ENCODE data around the gene CRIM1. TPM values are rescaled to one million over a fixed set of nuclear protein-coding genes. Genes with fewer than 3 reads are reported as not detected.

Gene CRIM1
- total RNA-seq, 1 experiment from 2014 or later = 24.1 TPM

- H3K27ac Mint-ChIP-seq = no peak overlapping the region
- ChIA-PET CTCF (interaction anchor here (0.8 kb wide), 1 partner anchor 213 kb away, joined by 4 read pairs; no protein-coding TSS in a partner anchor), POLR2A (no interaction called here)
- peaks cover 27% of the 10 kb centered on the region for H3K4me1 Mint-ChIP-seq
- H3K27me3 Mint-ChIP-seq (ENCODE audit: low read depth) = no peaks in the 10 kb centered on the region
- H3K9me3 Mint-ChIP-seq = no peaks in the 10 kb centered on the region
- DNase-seq (ENCODE audit: low spot score) (no peak), ATAC-seq (no peak)
- no peak overlapping the region for H3K4me3 Mint-ChIP-seq
- H3K36me3 Mint-ChIP-seq = peaks cover 20% of the 10 kb centered on the region
- TF ChIP-seq ZNF263 (CRISPR knock-in tag; IDR thresholded peaks at IDR 0.05; ENCODE audit: low read depth) = no peak
- no peak for TF ChIP-seq E2F4 (CRISPR knock-in tag; IDR thresholded peaks at IDR 0.05; ENCODE audit: borderline replicate concordance, low read depth)
- no peak for TF ChIP-seq ZSCAN18 (CRISPR knock-in tag; IDR thresholded peaks at IDR 0.05)
- no peak for TF ChIP-seq TEAD1 (CRISPR knock-in tag; IDR thresholded peaks at IDR 0.05)
- no peak for TF ChIP-seq SMAD3 (CRISPR knock-in tag; IDR thresholded peaks at IDR 0.05; ENCODE audit: borderline replicate concordance)
- no peak for TF ChIP-seq CBFB (CRISPR knock-in tag; IDR thresholded peaks at IDR 0.05; ENCODE audit: low read depth)
- no peak for TF ChIP-seq ELF4 (CRISPR knock-in tag; IDR thresholded peaks at IDR 0.05; ENCODE audit: low read depth)
- TF ChIP-seq, protein P1, sequence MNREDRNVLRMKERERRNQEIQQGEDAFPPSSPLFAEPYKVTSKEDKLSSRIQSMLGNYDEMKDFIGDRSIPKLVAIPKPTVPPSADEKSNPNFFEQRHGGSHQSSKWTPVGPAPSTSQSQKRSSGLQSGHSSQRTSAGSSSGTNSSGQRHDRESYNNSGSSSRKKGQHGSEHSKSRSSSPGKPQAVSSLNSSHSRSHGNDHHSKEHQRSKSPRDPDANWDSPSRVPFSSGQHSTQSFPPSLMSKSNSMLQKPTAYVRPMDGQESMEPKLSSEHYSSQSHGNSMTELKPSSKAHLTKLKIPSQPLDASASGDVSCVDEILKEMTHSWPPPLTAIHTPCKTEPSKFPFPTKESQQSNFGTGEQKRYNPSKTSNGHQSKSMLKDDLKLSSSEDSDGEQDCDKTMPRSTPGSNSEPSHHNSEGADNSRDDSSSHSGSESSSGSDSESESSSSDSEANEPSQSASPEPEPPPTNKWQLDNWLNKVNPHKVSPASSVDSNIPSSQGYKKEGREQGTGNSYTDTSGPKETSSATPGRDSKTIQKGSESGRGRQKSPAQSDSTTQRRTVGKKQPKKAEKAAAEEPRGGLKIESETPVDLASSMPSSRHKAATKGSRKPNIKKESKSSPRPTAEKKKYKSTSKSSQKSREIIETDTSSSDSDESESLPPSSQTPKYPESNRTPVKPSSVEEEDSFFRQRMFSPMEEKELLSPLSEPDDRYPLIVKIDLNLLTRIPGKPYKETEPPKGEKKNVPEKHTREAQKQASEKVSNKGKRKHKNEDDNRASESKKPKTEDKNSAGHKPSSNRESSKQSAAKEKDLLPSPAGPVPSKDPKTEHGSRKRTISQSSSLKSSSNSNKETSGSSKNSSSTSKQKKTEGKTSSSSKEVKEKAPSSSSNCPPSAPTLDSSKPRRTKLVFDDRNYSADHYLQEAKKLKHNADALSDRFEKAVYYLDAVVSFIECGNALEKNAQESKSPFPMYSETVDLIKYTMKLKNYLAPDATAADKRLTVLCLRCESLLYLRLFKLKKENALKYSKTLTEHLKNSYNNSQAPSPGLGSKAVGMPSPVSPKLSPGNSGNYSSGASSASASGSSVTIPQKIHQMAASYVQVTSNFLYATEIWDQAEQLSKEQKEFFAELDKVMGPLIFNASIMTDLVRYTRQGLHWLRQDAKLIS (CRISPR knock-in tag; IDR thresholded peaks at IDR 0.05; ENCODE audit: borderline replicate concordance) = no peak
- TF ChIP-seq ATF1 (CRISPR knock-in tag; IDR thresholded peaks at IDR 0.05) = no peak
- TF ChIP-seq, protein P2, sequence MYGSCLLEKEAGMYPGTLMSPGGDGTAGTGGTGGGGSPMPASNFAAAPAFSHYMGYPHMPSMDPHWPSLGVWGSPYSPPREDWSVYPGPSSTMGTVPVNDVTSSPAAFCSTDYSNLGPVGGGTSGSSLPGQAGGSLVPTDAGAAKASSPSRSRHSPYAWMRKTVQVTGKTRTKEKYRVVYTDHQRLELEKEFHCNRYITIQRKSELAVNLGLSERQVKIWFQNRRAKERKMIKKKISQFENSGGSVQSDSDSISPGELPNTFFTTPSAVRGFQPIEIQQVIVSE (CRISPR knock-in tag; IDR thresholded peaks at IDR 0.05; ENCODE audit: borderline replicate concordance) = no peak
- no peak for TF ChIP-seq ZNF396 (CRISPR knock-in tag; IDR thresholded peaks at IDR 0.05; ENCODE audit: borderline replicate concordance)
- TF ChIP-seq PRRX2 (CRISPR knock-in tag; IDR thresholded peaks at IDR 0.05) = no peak
- TF ChIP-seq IRF1 (CRISPR knock-in tag; IDR thresholded peaks at IDR 0.05) = no peak
- TF ChIP-seq, protein P3, sequence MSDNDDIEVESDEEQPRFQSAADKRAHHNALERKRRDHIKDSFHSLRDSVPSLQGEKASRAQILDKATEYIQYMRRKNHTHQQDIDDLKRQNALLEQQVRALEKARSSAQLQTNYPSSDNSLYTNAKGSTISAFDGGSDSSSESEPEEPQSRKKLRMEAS (CRISPR knock-in tag; IDR thresholded peaks at IDR 0.05) = no peak
- TF ChIP-seq TP53 (CRISPR knock-in tag; IDR thresholded peaks at IDR 0.05) = no peak
- TF ChIP-seq ZNF532 (CRISPR knock-in tag; IDR thresholded peaks at IDR 0.05; ENCODE audit: borderline replicate concordance) = no peak
- TF ChIP-seq NR3C1 (CRISPR knock-in tag; conservative IDR thresholded peaks at IDR 0.05; ENCODE audit: low read depth) = no peak
- no peak for TF ChIP-seq ZNF232 (CRISPR knock-in tag; IDR thresholded peaks at IDR 0.05)
- TF ChIP-seq RORB (CRISPR knock-in tag; IDR thresholded peaks at IDR 0.05) = no peak
- TF ChIP-seq JAZF1 (CRISPR knock-in tag; IDR thresholded peaks at IDR 0.05) = no peak
Observed at GRCh38 chr2:36572719-36573059, 217.1 kb downstream of the CRIM1 start.
